Mesenchymal stem cell (in vitro differentiated cells and primary cell): Measurements from ENCODE around the gene BRD4.

Experiments
- DNase-seq: peaks from one replicate; pipeline ENCODE4 v3.0.0-alpha.2; 2013
- H2AFZ ChIP-seq: one replicate; pipeline ENCODE4 v1.6.1; 2013; ENCODE audit warnings: low read depth, mild to moderate bottlenecking, control low read depth, inconsistent platforms, low read length, moderate library complexity
- H2AK5ac ChIP-seq: 2 replicates; pipeline ENCODE4 v1.6.1; 2013; ENCODE audit warnings: low read length, moderate library complexity, mild to moderate bottlenecking, inconsistent platforms; ENCODE audit not compliant: severe bottlenecking
- H2BK120ac ChIP-seq: one replicate; pipeline ENCODE4 v1.6.1; 2013; ENCODE audit warnings: low read depth, mild to moderate bottlenecking, inconsistent platforms, low read length, moderate library complexity
- H2BK12ac ChIP-seq, 2 experiments: one replicate each; pipeline ENCODE4 v1.6.1; 2013; ENCODE audit warnings: inconsistent platforms in 2 of 2, low read length in 2 of 2, mild to moderate bottlenecking in 2 of 2, moderate library complexity in 2 of 2, control low read depth in 1 of 2
- H2BK15ac ChIP-seq: one replicate; pipeline ENCODE4 v1.6.1; 2013; ENCODE audit warnings: mild to moderate bottlenecking, low read depth, inconsistent platforms; ENCODE audit not compliant: poor library complexity, severe bottlenecking
- H2BK5ac ChIP-seq: 2 replicates; pipeline ENCODE4 v1.6.1; 2013; ENCODE audit warnings: low read depth, mild to moderate bottlenecking, low read length, control low read depth, inconsistent platforms; ENCODE audit not compliant: poor library complexity, severe bottlenecking
- H3K14ac ChIP-seq, 2 experiments: one replicate each; pipeline ENCODE4 v1.6.1; 2013; ENCODE audit warnings: inconsistent platforms in 2 of 2, low read length in 2 of 2, control low read depth in 1 of 2, mild to moderate bottlenecking in 1 of 2, moderate library complexity in 1 of 2
- H3K18ac ChIP-seq, 2 experiments: one replicate each; pipeline ENCODE4 v1.6.1; 2013; ENCODE audit warnings: inconsistent platforms in 2 of 2, low read length in 2 of 2, control low read depth in 1 of 2, low read depth in 1 of 2, mild to moderate bottlenecking in 1 of 2
- H3K23ac ChIP-seq, 2 experiments: one replicate each; pipeline ENCODE4 v1.6.1; 2013; ENCODE audit warnings: inconsistent platforms in 2 of 2, low read length in 2 of 2, mild to moderate bottlenecking in 2 of 2, moderate library complexity in 2 of 2, control low read depth in 1 of 2
- H3K27ac ChIP-seq: 2 replicates; pipeline ENCODE4 v1.5.1; 2013; ENCODE audit warnings: mild to moderate bottlenecking, moderate library complexity, low read length, control low read depth, inconsistent platforms; ENCODE audit not compliant: poor library complexity, severe bottlenecking
- H3K27me3 ChIP-seq, 2 experiments: 2 replicates each; pipeline versions ENCODE4 v1.6.1 to v1.7.0; 2013; ENCODE audit warnings: low read length in 2 of 2, mild to moderate bottlenecking in 2 of 2, moderate library complexity in 2 of 2, control low read depth in 1 of 2, inconsistent platforms in 1 of 2; ENCODE audit not compliant: control insufficient read depth in 1 of 2, insufficient read depth in 1 of 2
- H3K36me3 ChIP-seq, 2 experiments: 2 replicates each; pipeline versions ENCODE4 v1.6.1 to v1.7.0; 2013; ENCODE audit warnings: low read length in 2 of 2, control low read depth in 1 of 2, inconsistent platforms in 1 of 2, low read depth in 1 of 2, mild to moderate bottlenecking in 1 of 2; ENCODE audit not compliant: insufficient read depth in 2 of 2, control insufficient read depth in 1 of 2
- H3K4ac ChIP-seq, 2 experiments: one replicate each; pipeline ENCODE4 v1.6.1; 2013; ENCODE audit warnings: inconsistent platforms in 2 of 2, low read length in 2 of 2, mild to moderate bottlenecking in 2 of 2, moderate library complexity in 2 of 2, control low read depth in 1 of 2, low read depth in 1 of 2
- H3K4me1 ChIP-seq: 2 replicates; pipeline ENCODE4 v1.6.1; 2013; ENCODE audit warnings: low read depth, low read length, control low read depth; ENCODE audit not compliant: control insufficient read depth, insufficient read depth
- H3K4me2 ChIP-seq: 2 replicates; pipeline ENCODE4 v1.6.1; 2013; ENCODE audit warnings: low read length, mild to moderate bottlenecking, inconsistent platforms; ENCODE audit not compliant: poor library complexity, severe bottlenecking
- H3K4me3 ChIP-seq, 2 experiments: 2 replicates each; pipeline versions ENCODE4 v1.5.1 to v1.7.0; 2013; ENCODE audit warnings: low read length in 2 of 2, mild to moderate bottlenecking in 2 of 2, control low read depth in 1 of 2, low read depth in 1 of 2; ENCODE audit not compliant: insufficient read depth in 1 of 2
- H3K79me1 ChIP-seq: replicated peaks from 2 replicates; pipeline ENCODE4 v1.6.1; 2013; ENCODE audit warnings: mild to moderate bottlenecking, control low read depth, low read length, inconsistent platforms; ENCODE audit not compliant: poor library complexity, severe bottlenecking
- H3K9ac ChIP-seq: 2 replicates; pipeline ENCODE4 v1.7.0; 2013; ENCODE audit warnings: mild to moderate bottlenecking, low read length, moderate library complexity
- H3K9me3 ChIP-seq: 2 replicates; pipeline ENCODE4 v1.7.0; 2013; ENCODE audit warnings: mild to moderate bottlenecking, low read length; ENCODE audit not compliant: control insufficient read depth
- H4K8ac ChIP-seq: one replicate; pipeline ENCODE4 v1.6.1; 2013; ENCODE audit warnings: inconsistent platforms, mild to moderate bottlenecking, low read length, moderate library complexity
- H4K91ac ChIP-seq: one replicate; pipeline ENCODE4 v1.6.1; 2013; ENCODE audit warnings: mild to moderate bottlenecking, low read length, inconsistent platforms
- WGBS: methylation state at CpG from one replicate; pipeline ENCODE4 v1.1.7; 2013; ENCODE audit warnings: mixed read lengths; 5-methylcytosine and 5-hydroxymethylcytosine counted together

Gene BRD4

GRCh38 chr19:15316498-15316897, 15.8 kb downstream of the BRD4 start:
- no peak overlapping the region for H2AK5ac ChIP-seq
- H3K4me2 ChIP-seq, result no peak overlapping the region
- H3K27ac ChIP-seq, result peak overlapping the region; percentile 60
- no peak overlapping the region for H3K14ac ChIP-seq
- no peak overlapping the region for H3K9ac ChIP-seq
- H3K18ac ChIP-seq, result no peak overlapping the region
- no peak overlapping the region for H3K4me3 ChIP-seq
- no peak overlapping the region for H3K4ac ChIP-seq
- DNase-seq, result peak; percentile 75
- H3K79me1 ChIP-seq, result no peaks in the 10 kb centered on the region
- no peak overlapping the region for H2BK5ac ChIP-seq
- peaks cover 0 to 3% of the 10 kb centered on the region in 2 experiments for H3K36me3 ChIP-seq
- H2AFZ ChIP-seq, result no peak overlapping the region
- peaks cover 42% of the 10 kb centered on the region for H3K4me1 ChIP-seq
- H4K91ac ChIP-seq, result no peak overlapping the region
- H4K8ac ChIP-seq, result no peak overlapping the region
- no peak overlapping the region for H2BK120ac ChIP-seq
- WGBS, result 100% methylated on average over 1 of the region's 2 CpGs
- no peak overlapping the region for H2BK12ac ChIP-seq
- no peak overlapping the region for H3K23ac ChIP-seq
- no peaks in the 10 kb centered on the region for H3K9me3 ChIP-seq
- no peak overlapping the region for H2BK15ac ChIP-seq
- no peaks in the 10 kb centered on the region for H3K27me3 ChIP-seq

DNA sequence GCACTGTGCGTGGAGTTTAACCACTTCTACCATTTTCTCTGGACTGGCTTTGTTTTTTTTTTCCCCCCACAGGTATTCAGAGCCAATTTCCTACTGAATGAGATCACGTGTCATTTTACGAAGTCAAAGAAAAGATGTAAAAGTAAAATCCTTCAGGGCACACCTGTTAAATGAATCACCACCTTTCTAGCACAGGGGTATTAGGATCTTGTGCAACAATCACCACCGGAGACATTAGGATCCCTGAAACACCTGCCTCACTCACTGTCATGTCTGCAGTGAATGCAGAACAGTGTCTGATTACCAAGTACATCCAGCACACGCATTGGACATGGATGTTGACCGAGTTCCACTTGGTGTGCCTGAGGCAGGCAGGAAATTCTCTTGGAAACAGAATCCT, 17.2 kb downstream of the BRD4 start:
- DNase-seq, result no peak
- WGBS, result 96% methylated on average over 6 of the region's 6 CpGs
- H3K4me3 ChIP-seq, result no peak overlapping the region
- H3K4me1 ChIP-seq, result peaks cover 36% of the 10 kb centered on the region
- no peaks in the 10 kb centered on the region for H3K27me3 ChIP-seq
- H3K23ac ChIP-seq, result no peak overlapping the region
- peaks cover 0 to 3% of the 10 kb centered on the region in 2 experiments for H3K36me3 ChIP-seq
- H2AFZ ChIP-seq, result no peak overlapping the region
- H2BK12ac ChIP-seq, result no peak overlapping the region
- H2BK120ac ChIP-seq, result no peak overlapping the region
- H3K4me2 ChIP-seq, result no peak overlapping the region
- H2BK5ac ChIP-seq, result no peak overlapping the region
- no peak overlapping the region for H3K9ac ChIP-seq
- no peaks in the 10 kb centered on the region for H3K79me1 ChIP-seq
- H3K14ac ChIP-seq, result no peak overlapping the region
- no peak overlapping the region for H4K91ac ChIP-seq
- no peak overlapping the region for H4K8ac ChIP-seq
- no peaks in the 10 kb centered on the region for H3K9me3 ChIP-seq
- no peak overlapping the region for H3K18ac ChIP-seq
- H2BK15ac ChIP-seq, result no peak overlapping the region
- H3K27ac ChIP-seq, result no peak overlapping the region
- no peak overlapping the region for H3K4ac ChIP-seq
- no peak overlapping the region for H2AK5ac ChIP-seq

DNA sequence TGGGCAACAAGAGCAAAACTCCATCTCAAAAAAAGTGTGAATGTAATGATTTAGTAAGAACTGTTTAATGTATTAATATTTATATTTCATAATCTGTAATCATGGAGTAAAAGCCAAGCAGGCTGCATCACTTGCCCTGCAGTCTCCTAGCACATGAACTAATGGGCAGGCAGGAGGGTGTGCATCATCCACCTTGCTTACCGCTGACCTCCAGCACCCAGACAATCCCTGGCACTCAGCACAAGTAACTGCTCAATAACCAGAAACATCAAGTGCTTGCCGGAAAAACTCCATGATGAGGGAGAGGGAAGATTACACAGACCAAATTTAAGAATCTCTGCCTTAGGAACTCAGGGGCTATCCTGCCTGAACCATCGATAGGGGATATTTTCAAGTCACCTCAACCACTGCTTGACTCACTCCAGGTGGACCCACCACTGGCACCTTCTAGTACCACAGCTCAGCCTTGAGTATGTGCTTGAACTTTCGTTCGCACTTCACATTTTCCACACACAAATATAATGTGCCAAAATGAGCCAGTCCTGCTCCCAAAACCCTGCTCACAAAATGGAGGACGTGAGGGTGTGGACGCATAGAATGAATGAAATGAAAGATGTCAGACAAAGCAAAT, 18.6 kb downstream of the BRD4 start:
- Histone ChIP-seq H4K91ac (no peak overlapping the region), H3K36me3 (peaks cover 0 to 3% of the 10 kb centered on the region in 2 experiments), H3K9ac (no peak overlapping the region), H3K4ac (no peak overlapping the region), H2BK12ac (no peak overlapping the region), H3K4me1 (peaks cover 28% of the 10 kb centered on the region), H4K8ac (no peak overlapping the region), H3K23ac (no peak overlapping the region), H3K18ac (no peak overlapping the region), H3K27me3 (no peaks in the 10 kb centered on the region), H3K9me3 (no peaks in the 10 kb centered on the region), H3K14ac (no peak overlapping the region), H3K4me3 (no peak overlapping the region), H3K4me2 (no peak overlapping the region), H2AK5ac (no peak overlapping the region), H2AFZ (no peak overlapping the region), H3K79me1 (no peaks in the 10 kb centered on the region), H2BK15ac (no peak overlapping the region), H2BK5ac (no peak overlapping the region), H3K27ac (no peak overlapping the region), H2BK120ac (no peak overlapping the region)
- DNase-seq, result no peak
- WGBS, result 100% methylated on average over 6 of the region's 7 CpGs

GRCh38 chr19:15307169-15307568, 25.2 kb downstream of the BRD4 start:
- 95% methylated on average over 2 of the region's 2 CpGs for WGBS
- no peak overlapping the region for H3K27ac ChIP-seq
- no peak overlapping the region for H2BK5ac ChIP-seq
- no peak overlapping the region for H2AFZ ChIP-seq
- no peak overlapping the region for H3K23ac ChIP-seq
- H3K27me3 ChIP-seq, result no peaks in the 10 kb centered on the region
- H4K91ac ChIP-seq, result no peak overlapping the region
- H3K36me3 ChIP-seq, result peaks cover 0 to 8% of the 10 kb centered on the region in 2 experiments
- no peak overlapping the region for H3K4me2 ChIP-seq
- no peak overlapping the region for H3K4ac ChIP-seq
- H2AK5ac ChIP-seq, result no peak overlapping the region
- H2BK15ac ChIP-seq, result no peak overlapping the region
- H2BK120ac ChIP-seq, result no peak overlapping the region
- no peak overlapping the region for H3K14ac ChIP-seq
- no peaks in the 10 kb centered on the region for H3K79me1 ChIP-seq
- no peak overlapping the region for H4K8ac ChIP-seq
- H3K18ac ChIP-seq, result no peak overlapping the region
- DNase-seq, result no peak
- no peaks in the 10 kb centered on the region for H3K9me3 ChIP-seq
- H3K4me1 ChIP-seq, result peaks cover 7% of the 10 kb centered on the region
- no peak overlapping the region for H3K9ac ChIP-seq
- H2BK12ac ChIP-seq, result no peak overlapping the region
- no peak overlapping the region for H3K4me3 ChIP-seq
